Motor neuron (in vitro differentiated cells): Measurements from ENCODE around the gene PTPRT. TPM values are rescaled to one million over a fixed set of nuclear protein-coding genes. Genes with fewer than 3 reads are reported as not detected.

ENCODE experiments used
- ATAC-seq, 8 experiments: fragments of 200-7000 bp; cut with Tn5 transposase; replicated peaks in 6 of 8; 2 replicates each; pipeline ENCODE4 v1.8.0; 2021; ENCODE audit warnings: mild to moderate bottlenecking in 8 of 8, moderate library complexity in 8 of 8
- H3K27ac ChIP-seq, 2 donors: fragments of 250-450 bp; sonication (Bioruptor Pico); 2 replicates each; pipeline ENCODE4 v1.9.0; 2021; ENCODE audit warnings: antibody characterized with exemption in 2 of 2, mild to moderate bottlenecking in 2 of 2, moderate library complexity in 1 of 2
- H3K4me1 ChIP-seq, 2 donors: fragments of 250-450 bp; sonication (Bioruptor Pico); replicated peaks in 1 of 2; 2 replicates each; pipeline ENCODE4 v1.6.1; 2021; ENCODE audit warnings: antibody characterized with exemption in 2 of 2, mild to moderate bottlenecking in 2 of 2, moderate library complexity in 1 of 2
- H3K4me3 ChIP-seq, 5 donors: fragments of 250-450 bp; sonication (Bioruptor Pico); 2 replicates each; pipeline ENCODE4 v1.9.0; 2021; ENCODE audit warnings: antibody characterized with exemption in 5 of 5, mild to moderate bottlenecking in 5 of 5, moderate library complexity in 4 of 5
- WGBS, 10 experiments: fragments of 450-650 bp; shearing (Covaris generic); methylation state at CpG; one replicate each; pipeline ENCODE4 v1.0.0; 2022; 5-methylcytosine and 5-hydroxymethylcytosine counted together
- in situ Hi-C, 9 experiments: fragments of 400-800 bp; cut with MboI; loops; one replicate each; pipeline ENCODE4 v1.15.0; 2021; ENCODE audit warnings: low sequenced_read_pairs in 9 of 9, low pct_unique_long_range_greater_than_20kb in 2 of 9; ENCODE audit not compliant: unreplicated experiment in 9 of 9
- total RNA-seq, 8 experiments: library from RNA; unstranded; fragments of 300-600 nt; gene quantifications; 2 replicates each; pipeline versions ENCODE4 v1.2.3 to v1.2.4, GENCODE V29; 2022

The PTPRT gene
- total RNA-seq, 8 experiments from 2014 or later, result 0.05 to 1.0 (median 0.32) TPM; not detected in 1

DNA sequence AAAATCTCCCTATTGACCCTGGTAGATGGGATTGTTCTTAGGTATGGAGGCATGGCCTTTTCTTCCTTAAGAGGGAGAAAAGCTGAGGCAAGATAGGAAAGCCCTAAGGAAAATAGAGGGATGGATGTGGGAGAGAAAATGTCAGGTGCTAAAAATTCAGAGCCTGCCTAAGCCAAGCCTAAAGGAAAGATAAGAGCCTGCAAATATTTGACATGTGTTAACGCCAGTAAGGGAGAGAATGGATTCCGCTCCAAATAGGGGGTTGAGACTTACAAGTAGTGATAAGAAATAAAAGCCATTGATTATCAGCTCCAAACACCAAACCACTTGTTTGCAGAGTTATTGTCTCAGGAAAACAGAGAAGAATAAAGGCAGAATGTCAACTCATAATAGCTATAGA, 533.6 kb downstream of the PTPRT start:
- H3K27ac ChIP-seq, result no peak overlapping the region
- ATAC-seq, result no peak
- H3K4me1 ChIP-seq, result no peaks in the 10 kb centered on the region
- 4 to 80% (median 69%) methylated on average over 1 to 2 of the region's 2 CpGs; no CpG with 5 or more reads in 1 of the 10 experiments for WGBS, 10 experiments
- in situ Hi-C loops, result no loop called here
- no peak overlapping the region for H3K4me3 ChIP-seq

GRCh38 chr20:42652266-42652665, 537.4 kb downstream of the PTPRT start:
- ATAC-seq, result no peak
- peaks cover 7 to 11% of the 10 kb centered on the region in 2 donors for H3K4me1 ChIP-seq
- no peak overlapping the region for H3K4me3 ChIP-seq
- WGBS, 10 experiments, result 0 to 92% (median 40%) methylated on average over 1 to 2 of the region's 2 CpGs; no CpG with 5 or more reads in 2 of the 10 experiments
- no peak overlapping the region for H3K27ac ChIP-seq
- in situ Hi-C loops, result no loop called here

- Histone ChIP-seq H3K4me3 (no peak overlapping the region), H3K27ac (peak overlapping the region in 1 of 2 donors; percentile 56), H3K4me1 (peaks cover 7 to 11% of the 10 kb centered on the region in 2 donors)
- peak in 4 of 8 experiments; percentile 73 to 92 (median 91) for ATAC-seq
- in situ Hi-C loops, result no loop called here
Measured at GRCh38 chr20:42650191-42650746, 539.4 kb downstream of the PTPRT start.

DNA sequence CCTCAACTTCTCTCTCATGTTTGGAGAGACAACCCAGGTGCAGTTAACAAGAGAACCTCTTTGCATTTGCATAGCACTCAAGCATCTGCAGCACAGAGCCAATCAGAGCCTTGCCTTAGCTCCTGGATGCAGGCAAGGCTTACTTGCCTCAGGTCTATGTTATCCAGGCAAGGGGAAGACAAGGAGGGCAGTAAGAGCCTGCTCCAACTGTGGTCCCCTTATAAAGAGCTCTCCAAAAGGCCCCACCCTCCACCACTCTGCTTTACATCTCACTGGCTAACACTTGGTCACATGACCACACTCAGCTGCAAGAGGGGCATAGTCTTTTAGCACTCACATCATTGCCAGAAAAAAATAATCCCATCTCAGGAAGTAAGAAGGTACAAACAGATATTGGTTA, 540.0 kb downstream of the PTPRT start:
- no peak overlapping the region for H3K4me3 ChIP-seq
- in situ Hi-C loops, result no loop called here
- peak overlapping the region in 1 of 2 donors; percentile 42 for H3K27ac ChIP-seq

GRCh38 chr20:42646250-42646649, 543.5 kb downstream of the PTPRT start:
- 0 to 66% (median 30%) methylated on average over 2 to 3 of the region's 3 CpGs; no CpG with 5 or more reads in 4 of the 10 experiments for WGBS, 10 experiments
- no peak for ATAC-seq

More for the DNA sequence above, 540.0 kb downstream of the PTPRT start:
- ATAC-seq, result peak in 4 of 8 experiments; percentile 33 to 60 (median 58)
- H3K4me1 ChIP-seq, result peaks cover 7 to 11% of the 10 kb centered on the region in 2 donors

GRCh38 chr20:42641886-42642285, 547.8 kb downstream of the PTPRT start:
- in situ Hi-C loops, result no loop called here
- Histone ChIP-seq H3K4me3 (no peak overlapping the region), H3K4me1 (no peaks in the 10 kb centered on the region), H3K27ac (no peak overlapping the region)
- ATAC-seq, result no peak
- WGBS, 10 experiments, result 60 to 80% methylated on average over 1 of the region's 1 CpG; no CpG with 5 or more reads in 8 of the 10 experiments

More at GRCh38 chr20:42646250-42646649, 543.5 kb downstream of the PTPRT start:
- Histone ChIP-seq H3K27ac (no peak overlapping the region), H3K4me3 (no peak overlapping the region), H3K4me1 (peaks cover 7 to 11% of the 10 kb centered on the region in 2 donors)
- in situ Hi-C loops, result no loop called here

- no peak for ATAC-seq
- in situ Hi-C loops, result no loop called here
- Histone ChIP-seq H3K4me1 (no peaks in the 10 kb centered on the region), H3K27ac (no peak overlapping the region), H3K4me3 (no peak overlapping the region)
- WGBS, 10 experiments, result 0 to 48% (median 23%) methylated on average over 1 to 5 of the region's 5 CpGs
Measured at GRCh38 chr20:42639140-42639539, 550.6 kb downstream of the PTPRT start.

DNA sequence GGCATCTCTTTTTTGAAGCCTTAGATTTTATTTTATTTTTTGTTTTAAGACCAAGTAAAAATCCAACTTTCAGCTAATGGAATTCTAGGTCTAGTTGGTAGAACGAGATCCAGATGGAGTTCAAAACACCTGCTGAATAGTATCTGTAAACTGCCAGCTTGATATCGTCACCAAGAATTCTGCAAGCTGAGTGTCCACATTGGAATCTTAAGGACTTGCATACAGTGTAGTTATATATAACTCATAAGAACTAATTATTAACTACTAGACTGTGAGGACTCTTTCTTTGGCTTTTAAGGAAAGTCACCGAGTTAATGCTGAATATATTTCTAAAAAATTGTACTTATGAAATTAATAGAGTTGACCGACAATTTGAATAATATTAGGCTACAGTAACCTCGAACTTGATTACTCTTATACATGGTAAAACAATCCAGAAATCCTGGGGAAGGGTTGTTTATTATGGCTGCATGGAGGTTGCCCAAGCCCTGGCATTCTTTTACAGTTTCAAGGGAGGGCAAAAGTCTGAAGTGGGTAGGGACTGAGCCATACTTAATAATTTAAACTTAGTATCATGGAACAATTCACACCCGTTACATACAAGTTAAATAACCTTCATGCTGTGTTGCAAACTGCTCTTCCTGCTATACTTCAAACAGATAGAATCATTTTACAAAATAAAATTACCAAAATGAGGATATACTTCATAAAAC, 553.9 kb downstream of the PTPRT start:
- ATAC-seq, result no peak
- 5 to 86% (median 41%) methylated on average over 2 to 6 of the region's 6 CpGs; no CpG with 5 or more reads in 1 of the 10 experiments for WGBS, 10 experiments
- H3K4me3 ChIP-seq, result no peak overlapping the region
- H3K4me1 ChIP-seq, result no peaks in the 10 kb centered on the region
- no peak overlapping the region for H3K27ac ChIP-seq
- in situ Hi-C loops, result no loop called here

GRCh38 chr20:42634156-42634555, 555.5 kb downstream of the PTPRT start:
- Histone ChIP-seq H3K27ac (no peak overlapping the region), H3K4me3 (no peak overlapping the region), H3K4me1 (no peaks in the 10 kb centered on the region)
- no peak for ATAC-seq
- WGBS, 10 experiments, result 40 to 100% (median 83%) methylated on average over 1 to 2 of the region's 2 CpGs; no CpG with 5 or more reads in 4 of the 10 experiments
- in situ Hi-C loops, result no loop called here

GRCh38 chr20:42628683-42629082, 561.0 kb downstream of the PTPRT start:
- H3K4me3 ChIP-seq, result no peak overlapping the region
- in situ Hi-C loops, result no loop called here
- H3K4me1 ChIP-seq, result no peaks in the 10 kb centered on the region
- WGBS, 10 experiments, result 0 to 33% (median 15%) methylated on average over 1 of the region's 1 CpG; no CpG with 5 or more reads in 6 of the 10 experiments
- ATAC-seq, result no peak
- no peak overlapping the region for H3K27ac ChIP-seq

DNA sequence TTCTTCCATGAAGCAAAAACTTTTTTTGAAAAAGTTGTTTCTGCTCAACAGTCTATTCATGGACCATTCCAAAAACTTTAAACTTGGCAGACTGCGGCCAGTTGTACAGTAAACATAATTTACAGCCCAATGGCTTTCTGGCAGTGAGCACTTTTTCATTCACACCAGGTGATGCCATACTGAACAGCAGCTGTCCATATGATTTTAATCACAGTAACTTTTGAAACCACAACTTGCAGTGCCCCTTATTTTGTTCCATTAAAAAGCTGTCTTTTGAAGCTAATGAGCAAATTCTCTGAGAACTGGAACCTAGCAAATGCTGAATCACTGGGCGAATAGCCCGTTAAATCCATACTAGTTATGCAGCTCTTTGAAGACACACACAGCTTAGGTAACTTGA, 576.6 kb downstream of the PTPRT start:
- in situ Hi-C loops, result no loop called here
- peaks cover 0 to 12% of the 10 kb centered on the region in 2 donors for H3K4me1 ChIP-seq

GRCh38 chr20:42611889-42612837, 577.5 kb downstream of the PTPRT start:
- no peak overlapping the region for H3K4me3 ChIP-seq
- peak in 5 of 8 experiments; percentile 54 to 92 (median 79) for ATAC-seq
- WGBS, 10 experiments, result 0 to 57% (median 23%) methylated on average over 1 to 5 of the region's 7 CpGs
- H3K4me1 ChIP-seq, result peaks cover 0 to 12% of the 10 kb centered on the region in 2 donors
- in situ Hi-C loops, result no loop called here
- H3K27ac ChIP-seq, result peak overlapping the region in 1 of 2 donors; percentile 73

More for the DNA sequence above, 576.6 kb downstream of the PTPRT start:
- WGBS, 10 experiments, result 0 to 100% (median 38%) methylated on average over 1 to 3 of the region's 3 CpGs; no CpG with 5 or more reads in 2 of the 10 experiments
- Histone ChIP-seq H3K27ac (no peak overlapping the region), H3K4me3 (no peak overlapping the region)
- peak in 2 of 8 experiments; percentile 43 to 44 for ATAC-seq

- in situ Hi-C loops, result no loop called here
- Histone ChIP-seq H3K4me3 (no peak overlapping the region), H3K4me1 (peaks cover 0 to 12% of the 10 kb centered on the region in 2 donors), H3K27ac (peak overlapping the region in 1 of 2 donors; percentile 73)
- WGBS, 10 experiments, result 0 to 57% (median 31%) methylated on average over 1 to 4 of the region's 4 CpGs; no CpG with 5 or more reads in 4 of the 10 experiments
- no peak for ATAC-seq
Measured at GRCh38 chr20:42611423-42611822, 578.3 kb downstream of the PTPRT start.
